ENCODE measurements around the gene ARHGAP33.

GRCh38 chr19:35801828-35802227 lies 26.5 kb downstream of the ARHGAP33 start:
- TF ChIP-seq CTCF (IDR thresholded peaks at IDR 0.05) (no peak), EP300 (IDR thresholded peaks at IDR 0.05) (no peak)

Measured in suprapubic skin (tissue), 3 donors.